Mononuclear cell (primary cell): Measurements from ENCODE around the gene SPRED1. TPM values are rescaled to one million over a fixed set of nuclear protein-coding genes. Genes with fewer than 3 reads are reported as not detected.

Source experiments
- H3K27me3 ChIP-seq: 2 replicates; pipeline ENCODE4 v1.6.0; 2011; ENCODE audit warnings: low read length, control low read depth; ENCODE audit not compliant: insufficient read depth
- H3K4me1 ChIP-seq: 2 replicates; pipeline ENCODE4 v1.5.1; 2011; ENCODE audit warnings: mild to moderate bottlenecking, low read length, control low read depth; ENCODE audit not compliant: insufficient read depth
- H3K4me3 ChIP-seq: 2 replicates; pipeline ENCODE4 v1.5.1; 2011; ENCODE audit warnings: mild to moderate bottlenecking, low read length, moderate library complexity
- H3K9me3 ChIP-seq: 2 replicates; pipeline ENCODE4 v1.5.1; 2011; ENCODE audit warnings: low read depth, mild to moderate bottlenecking, control low read depth, low read length
- total RNA-seq: library from RNA; depleted of rRNA; stranded (reverse); fragments of >200 nt; gene quantifications from one replicate; pipeline ENCODE4 v1.2.3, GENCODE V29; 2012

Gene SPRED1
- total RNA-seq, 1 donor: 0.94 TPM

DNA sequence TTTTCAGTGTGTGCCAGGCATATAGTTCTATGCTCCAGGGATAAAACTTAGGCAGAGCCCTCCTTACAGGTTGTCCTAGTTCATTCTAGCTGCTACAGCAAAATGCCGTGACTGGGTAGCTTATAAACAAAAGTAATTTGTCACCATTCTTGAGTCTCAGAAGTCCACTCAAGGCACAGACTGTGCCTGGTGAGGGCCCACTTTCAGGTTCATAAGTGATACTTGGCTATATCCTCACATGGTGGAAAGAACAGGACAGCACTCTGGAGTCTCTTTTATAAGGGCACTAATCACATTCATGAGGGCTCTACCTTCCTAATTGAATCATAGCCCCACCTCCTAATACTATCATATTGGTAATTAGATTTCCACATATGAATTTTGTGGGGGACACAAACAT, 80.1 kb downstream of the SPRED1 start:
- Histone ChIP-seq H3K4me1 (no peaks in the 10 kb centered on the region), H3K9me3 (no peaks in the 10 kb centered on the region)

DNA sequence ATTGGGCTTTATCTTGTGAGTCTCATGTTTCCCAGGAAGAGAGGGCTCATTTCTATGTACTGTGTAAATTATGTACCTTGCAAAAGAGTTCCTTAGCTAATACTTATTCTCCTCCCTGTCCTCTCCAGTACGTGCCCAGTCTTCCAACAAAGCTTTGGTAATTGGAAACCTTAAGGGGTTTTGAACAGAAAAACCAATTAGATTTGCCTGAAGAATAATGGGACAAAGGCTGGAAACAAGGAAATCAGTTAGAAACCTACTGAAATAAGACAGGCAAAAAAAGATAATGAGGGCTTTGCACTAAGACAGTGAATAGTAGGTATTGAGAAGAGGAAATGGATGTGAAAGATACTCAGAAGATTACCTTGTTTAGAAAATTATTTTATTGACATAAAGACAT, 82.5 kb downstream of the SPRED1 start:
- no peaks in the 10 kb centered on the region for H3K4me1 ChIP-seq
- H3K9me3 ChIP-seq: no peaks in the 10 kb centered on the region
- no peaks in the 10 kb centered on the region for H3K27me3 ChIP-seq
- no peak overlapping the region for H3K4me3 ChIP-seq

More for the DNA sequence above, 80.1 kb downstream of the SPRED1 start:
- H3K4me3 ChIP-seq: no peak overlapping the region
- H3K27me3 ChIP-seq: no peaks in the 10 kb centered on the region

- no peaks in the 10 kb centered on the region for H3K9me3 ChIP-seq
- H3K4me3 ChIP-seq: no peak overlapping the region
- H3K27me3 ChIP-seq: no peaks in the 10 kb centered on the region
- H3K4me1 ChIP-seq: no peaks in the 10 kb centered on the region
Measured at GRCh38 chr15:38344351-38344750, 91.7 kb downstream of the SPRED1 start.

- H3K4me1 ChIP-seq: no peaks in the 10 kb centered on the region
Measured at GRCh38 chr15:38349251-38349650, 96.6 kb downstream of the SPRED1 start.

DNA sequence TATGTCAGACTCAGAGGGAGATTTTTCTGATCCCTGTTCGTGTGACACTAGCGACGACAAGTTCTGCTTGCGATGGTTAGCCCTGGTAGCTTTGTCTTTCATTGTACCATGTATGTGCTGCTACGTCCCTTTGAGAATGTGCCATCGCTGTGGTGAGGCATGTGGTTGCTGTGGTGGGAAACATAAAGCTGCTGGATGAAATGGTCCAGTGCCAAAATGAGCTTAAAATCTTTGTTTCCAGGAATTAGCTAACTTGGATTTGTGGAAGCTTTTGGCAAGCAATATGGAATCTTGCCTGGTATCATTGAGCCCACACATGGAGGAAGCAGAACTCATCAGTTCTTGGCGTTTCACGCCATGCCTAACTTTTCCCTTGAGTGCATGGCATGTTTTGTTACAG, 98.8 kb downstream of the SPRED1 start:
- Histone ChIP-seq H3K27me3 (no peaks in the 10 kb centered on the region), H3K9me3 (no peaks in the 10 kb centered on the region), H3K4me1 (no peaks in the 10 kb centered on the region), H3K4me3 (no peak overlapping the region)

More at GRCh38 chr15:38349251-38349650, 96.6 kb downstream of the SPRED1 start:
- Histone ChIP-seq H3K27me3 (no peaks in the 10 kb centered on the region), H3K9me3 (no peaks in the 10 kb centered on the region), H3K4me3 (no peak overlapping the region)

DNA sequence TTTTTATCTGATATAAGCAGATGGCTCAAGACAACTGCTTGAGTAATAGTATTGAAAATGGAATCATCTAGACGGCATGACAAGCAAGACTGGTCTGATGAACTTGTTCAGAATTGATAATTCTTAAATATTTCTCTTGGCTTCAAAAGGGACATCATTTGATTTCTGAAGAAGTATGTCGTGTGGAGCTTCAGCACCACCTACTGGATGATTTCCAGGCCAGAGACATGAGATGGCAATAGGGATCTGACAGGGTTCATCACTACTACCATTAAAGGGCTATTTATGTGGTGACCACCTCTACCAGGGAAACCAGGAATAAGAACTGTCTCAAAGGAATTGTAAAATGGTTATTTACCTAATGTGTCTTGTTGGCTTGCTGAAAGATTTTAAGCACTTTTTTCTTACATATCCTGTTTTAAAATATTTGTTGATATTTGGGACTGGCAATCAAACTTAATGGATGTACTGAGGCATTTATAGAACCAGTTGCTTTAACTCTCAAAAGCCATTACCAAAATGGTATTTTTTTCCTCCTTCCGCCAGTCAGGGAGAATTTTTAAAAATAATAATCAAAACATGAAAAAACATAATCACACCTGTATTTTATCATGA, 101.8 kb downstream of the SPRED1 start:
- no peaks in the 10 kb centered on the region for H3K4me1 ChIP-seq
- no peaks in the 10 kb centered on the region for H3K9me3 ChIP-seq
- H3K4me3 ChIP-seq: no peak overlapping the region
- H3K27me3 ChIP-seq: no peaks in the 10 kb centered on the region

GRCh38 chr15:38362355-38362754, 109.7 kb downstream of the SPRED1 start:
- Histone ChIP-seq H3K4me1 (no peaks in the 10 kb centered on the region), H3K27me3 (peaks cover 3% of the 10 kb centered on the region), H3K9me3 (no peaks in the 10 kb centered on the region), H3K4me3 (no peak overlapping the region)

DNA sequence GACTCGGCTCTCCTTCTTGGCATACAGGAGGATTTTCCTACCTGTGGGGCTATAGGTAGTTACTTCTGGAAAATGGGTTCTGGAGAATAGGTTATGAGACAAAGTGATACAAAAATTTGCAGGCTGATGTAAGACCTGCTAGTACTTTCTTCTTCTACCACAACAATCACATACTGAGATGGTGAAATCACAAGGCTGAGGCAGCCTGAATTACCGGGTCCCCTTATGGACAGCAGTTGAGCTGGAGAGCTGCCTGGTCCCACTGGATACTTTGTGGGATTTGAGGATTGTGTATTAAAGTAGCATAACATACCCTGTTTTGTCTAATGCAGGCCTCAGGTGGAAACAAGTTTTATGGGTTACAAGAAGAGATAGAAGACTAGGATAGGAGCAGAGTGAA, 114.8 kb downstream of the SPRED1 start:
- H3K27me3 ChIP-seq: peaks cover 11% of the 10 kb centered on the region
- H3K4me3 ChIP-seq: no peak overlapping the region
- H3K4me1 ChIP-seq: no peaks in the 10 kb centered on the region
- no peaks in the 10 kb centered on the region for H3K9me3 ChIP-seq

DNA sequence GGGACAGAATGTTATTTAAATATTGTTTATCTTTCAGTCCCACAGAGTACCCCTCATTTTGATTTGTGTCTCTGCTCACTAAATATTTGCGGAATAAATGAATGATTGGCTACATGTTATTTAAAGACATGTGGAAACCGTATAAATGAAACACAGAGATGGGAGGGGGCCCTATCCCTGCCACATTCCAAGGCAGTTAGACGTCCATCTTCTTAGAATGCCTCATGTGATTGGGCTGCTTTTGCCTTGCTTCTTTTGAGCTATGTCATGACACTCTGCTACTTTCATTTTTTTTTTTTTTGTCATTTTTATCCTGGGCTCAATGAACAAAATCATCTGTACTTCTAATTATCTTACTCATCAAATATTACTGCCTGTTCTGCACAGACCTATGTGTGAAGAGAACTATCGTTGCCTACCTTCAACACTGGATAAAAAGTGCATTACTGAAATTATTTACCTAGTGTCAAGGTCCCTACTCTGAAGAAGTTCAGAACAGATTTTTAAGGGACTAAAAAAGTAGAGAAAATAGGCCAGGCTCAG, 117.4 kb downstream of the SPRED1 start:
- no peak overlapping the region for H3K4me3 ChIP-seq
- no peaks in the 10 kb centered on the region for H3K4me1 ChIP-seq
- H3K27me3 ChIP-seq: peaks cover 7% of the 10 kb centered on the region
- H3K9me3 ChIP-seq: no peaks in the 10 kb centered on the region

DNA sequence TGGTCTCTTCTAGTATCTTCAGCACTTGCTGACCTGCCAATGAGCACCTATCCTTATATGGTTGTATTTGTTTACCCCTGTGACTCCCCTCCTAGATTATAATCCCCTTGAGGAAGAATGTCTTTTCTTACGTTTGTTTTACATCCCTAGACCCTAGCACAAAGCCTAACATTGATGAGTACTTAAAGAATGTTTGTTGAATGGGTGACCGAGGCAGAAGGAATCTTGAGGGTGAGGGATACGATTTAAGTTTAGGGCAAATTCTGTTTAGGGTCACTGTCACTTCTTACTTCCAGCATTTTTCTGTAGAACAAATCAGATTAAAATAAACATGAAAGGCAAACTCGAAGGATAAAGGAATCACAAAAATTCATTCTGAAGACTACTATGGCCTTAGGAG, 120.4 kb downstream of the SPRED1 start:
- no peaks in the 10 kb centered on the region for H3K9me3 ChIP-seq
- no peaks in the 10 kb centered on the region for H3K4me1 ChIP-seq
- H3K27me3 ChIP-seq: peaks cover 1% of the 10 kb centered on the region
- H3K4me3 ChIP-seq: no peak overlapping the region

DNA sequence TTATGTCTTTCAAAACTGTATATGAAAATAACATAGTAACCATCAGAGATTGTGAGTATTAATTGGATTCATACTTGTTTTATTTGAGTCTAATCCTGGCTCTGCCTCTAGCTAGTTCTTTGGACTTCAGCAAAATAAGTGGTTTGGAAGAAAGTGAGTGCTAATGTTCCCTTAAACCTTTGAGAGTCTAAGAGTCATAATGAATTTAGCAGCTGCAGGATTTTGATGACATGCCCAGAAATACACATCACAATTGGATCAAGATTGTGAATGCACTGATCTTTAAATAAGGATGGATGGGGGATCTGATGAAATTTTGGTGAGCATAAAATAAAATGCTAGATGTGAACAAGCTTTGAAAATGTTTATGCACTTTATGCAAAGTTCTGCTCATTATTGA, 121.4 kb downstream of the SPRED1 start:
- Histone ChIP-seq H3K9me3 (no peaks in the 10 kb centered on the region), H3K27me3 (peaks cover 5% of the 10 kb centered on the region), H3K4me3 (no peak overlapping the region), H3K4me1 (no peaks in the 10 kb centered on the region)

DNA sequence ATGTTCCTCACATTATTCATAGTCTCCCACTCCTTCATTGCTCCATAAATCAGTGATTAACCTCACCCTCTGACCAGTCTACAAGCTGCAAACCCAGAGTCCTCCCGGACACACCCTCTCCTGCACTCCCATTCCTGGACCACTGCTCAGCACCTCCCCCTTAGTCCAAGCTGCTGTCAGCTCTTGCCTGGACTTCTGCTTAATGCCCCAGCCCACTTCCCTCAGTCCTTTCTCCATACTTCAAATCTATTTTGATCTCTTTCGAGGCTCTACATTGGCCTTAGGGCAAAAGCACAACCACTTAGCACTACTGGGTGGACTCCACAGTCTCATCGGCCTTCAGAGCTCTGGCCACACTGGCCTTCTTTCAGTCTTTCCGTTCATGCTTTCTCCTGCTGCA, 121.9 kb downstream of the SPRED1 start:
- Histone ChIP-seq H3K9me3 (no peaks in the 10 kb centered on the region), H3K4me1 (no peaks in the 10 kb centered on the region), H3K27me3 (peaks cover 5% of the 10 kb centered on the region), H3K4me3 (no peak overlapping the region)

DNA sequence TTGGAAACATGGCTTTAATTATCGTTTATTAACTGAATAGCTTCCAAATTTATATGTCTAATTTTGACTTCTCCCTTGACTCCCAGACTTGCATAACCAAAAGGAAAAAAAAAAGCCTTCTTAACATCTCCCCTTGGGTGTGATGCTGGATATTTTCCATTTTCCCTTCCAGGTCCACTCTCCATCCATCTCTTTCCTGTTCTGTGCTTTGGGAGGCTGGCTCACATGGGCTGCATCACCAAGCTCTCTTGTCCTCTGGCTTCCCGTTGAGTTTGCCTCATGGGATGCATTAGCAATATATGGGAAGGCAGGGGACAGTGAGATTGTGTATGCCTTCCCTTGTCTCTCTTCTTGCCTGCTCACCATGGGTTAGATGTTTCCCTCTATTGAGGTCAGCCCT, 123.4 kb downstream of the SPRED1 start:
- H3K9me3 ChIP-seq: no peaks in the 10 kb centered on the region
- H3K27me3 ChIP-seq: peaks cover 8% of the 10 kb centered on the region
- H3K4me1 ChIP-seq: no peaks in the 10 kb centered on the region
- H3K4me3 ChIP-seq: no peak overlapping the region

DNA sequence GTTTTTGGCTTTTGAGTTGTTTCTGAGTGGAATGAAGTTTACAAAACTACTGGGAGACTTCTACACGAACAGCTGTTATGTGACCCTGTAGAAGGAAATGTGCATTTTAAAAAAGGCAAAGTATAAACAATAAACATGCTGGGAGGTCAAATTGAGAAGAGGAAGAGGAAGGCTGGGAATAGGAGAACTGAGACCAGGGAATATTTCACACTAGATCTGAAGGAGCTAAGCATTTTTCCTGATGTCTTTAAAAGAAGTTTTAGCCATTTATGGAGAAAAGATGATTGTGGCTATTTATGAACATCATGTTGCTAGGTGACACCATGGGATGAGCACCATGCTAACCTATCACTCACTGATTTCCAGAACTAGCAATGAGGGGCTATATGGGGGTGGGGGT, 125.0 kb downstream of the SPRED1 start:
- no peaks in the 10 kb centered on the region for H3K4me1 ChIP-seq
- no peak overlapping the region for H3K4me3 ChIP-seq
- H3K27me3 ChIP-seq: peaks cover 11% of the 10 kb centered on the region
- no peaks in the 10 kb centered on the region for H3K9me3 ChIP-seq

DNA sequence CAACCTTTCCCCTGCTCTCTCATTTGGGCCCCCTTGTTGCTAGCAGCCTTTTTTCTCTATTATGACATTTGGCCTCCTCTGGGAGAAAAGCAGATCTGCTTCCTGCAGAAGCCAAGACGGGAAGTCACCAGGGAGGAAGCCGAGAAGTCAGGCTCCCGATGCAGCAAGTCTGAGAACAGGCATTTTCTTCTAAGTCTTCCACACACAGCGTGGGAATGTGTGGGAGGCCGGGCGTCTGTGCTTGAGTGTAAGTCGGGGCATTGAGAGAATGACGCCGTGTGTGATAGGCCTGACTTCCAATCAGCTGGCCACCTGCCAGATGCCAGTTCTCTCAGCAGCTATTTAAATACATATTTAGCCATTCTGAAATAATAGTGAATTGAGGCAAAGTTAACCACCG, 125.5 kb downstream of the SPRED1 start:
- peaks cover 11% of the 10 kb centered on the region for H3K27me3 ChIP-seq
- no peak overlapping the region for H3K4me3 ChIP-seq
- no peaks in the 10 kb centered on the region for H3K9me3 ChIP-seq
- H3K4me1 ChIP-seq: no peaks in the 10 kb centered on the region

DNA sequence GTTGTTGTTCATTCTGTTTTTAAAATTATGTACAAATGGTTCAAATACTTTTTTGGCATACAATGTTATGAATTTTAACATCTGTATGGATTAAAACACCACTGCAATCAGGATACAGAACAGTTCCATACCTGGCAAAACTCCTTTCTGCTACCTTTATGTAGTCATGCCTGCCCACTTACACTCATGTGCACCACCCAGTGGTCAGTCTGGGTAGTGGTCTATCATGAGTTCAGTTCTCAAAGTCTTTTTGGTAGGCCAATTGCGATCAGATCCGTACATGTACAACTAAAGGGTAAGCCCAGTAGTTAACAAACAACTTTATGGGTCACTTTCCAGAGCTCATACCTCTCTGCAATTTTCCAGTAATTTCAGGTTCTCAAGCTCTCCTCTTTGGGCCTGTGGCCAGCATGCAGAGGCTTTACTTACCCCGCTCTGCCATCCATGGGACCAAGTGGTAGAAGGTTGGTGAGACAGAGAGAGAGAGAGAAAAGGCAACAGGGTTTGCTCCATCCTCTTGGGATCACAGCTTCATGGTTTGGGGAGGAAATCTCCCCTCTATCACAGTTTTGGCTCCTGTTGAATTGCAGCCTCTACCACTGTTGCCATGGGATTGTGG, 137.4 kb downstream of the SPRED1 start:
- H3K4me1 ChIP-seq: no peaks in the 10 kb centered on the region
- H3K4me3 ChIP-seq: no peak overlapping the region
- peaks cover 2% of the 10 kb centered on the region for H3K27me3 ChIP-seq
- no peaks in the 10 kb centered on the region for H3K9me3 ChIP-seq
